ENCODE data around the gene DPP6.

DNA sequence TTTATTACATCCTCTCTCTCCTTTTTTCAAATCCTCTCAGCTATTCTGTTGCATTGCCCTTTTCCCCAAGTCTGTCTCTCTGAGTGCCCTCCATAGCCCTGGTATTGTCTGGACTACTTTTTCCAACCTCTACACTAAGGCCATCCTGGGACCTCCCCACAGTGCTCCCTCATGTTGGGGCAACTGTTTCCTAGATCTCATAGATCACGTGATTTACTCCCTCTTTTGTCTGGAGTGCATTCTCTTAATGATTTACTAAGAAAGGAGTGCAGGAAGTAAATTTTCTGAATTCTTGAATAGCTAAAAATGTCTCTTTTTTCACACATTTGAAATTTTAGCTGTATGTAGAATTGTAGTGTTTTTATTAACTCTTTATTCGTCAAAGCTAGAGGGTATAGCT, 733.7 kb downstream of the DPP6 start:
- no peak for TF ChIP-seq POLR2AphosphoS5 (IDR thresholded peaks at IDR 0.05)
- TF ChIP-seq, protein P1, sequence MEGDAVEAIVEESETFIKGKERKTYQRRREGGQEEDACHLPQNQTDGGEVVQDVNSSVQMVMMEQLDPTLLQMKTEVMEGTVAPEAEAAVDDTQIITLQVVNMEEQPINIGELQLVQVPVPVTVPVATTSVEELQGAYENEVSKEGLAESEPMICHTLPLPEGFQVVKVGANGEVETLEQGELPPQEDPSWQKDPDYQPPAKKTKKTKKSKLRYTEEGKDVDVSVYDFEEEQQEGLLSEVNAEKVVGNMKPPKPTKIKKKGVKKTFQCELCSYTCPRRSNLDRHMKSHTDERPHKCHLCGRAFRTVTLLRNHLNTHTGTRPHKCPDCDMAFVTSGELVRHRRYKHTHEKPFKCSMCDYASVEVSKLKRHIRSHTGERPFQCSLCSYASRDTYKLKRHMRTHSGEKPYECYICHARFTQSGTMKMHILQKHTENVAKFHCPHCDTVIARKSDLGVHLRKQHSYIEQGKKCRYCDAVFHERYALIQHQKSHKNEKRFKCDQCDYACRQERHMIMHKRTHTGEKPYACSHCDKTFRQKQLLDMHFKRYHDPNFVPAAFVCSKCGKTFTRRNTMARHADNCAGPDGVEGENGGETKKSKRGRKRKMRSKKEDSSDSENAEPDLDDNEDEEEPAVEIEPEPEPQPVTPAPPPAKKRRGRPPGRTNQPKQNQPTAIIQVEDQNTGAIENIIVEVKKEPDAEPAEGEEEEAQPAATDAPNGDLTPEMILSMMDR (IDR thresholded peaks at IDR 0.05): no peak

Measured in transverse colon (tissue), 4 donors.